GM23338 (cell line): ENCODE data around the gene GRM4.
A peak's percentile ranks its signal among the peaks of the same experiment; 100 is the strongest.

Experiments used
- POLR2AphosphoS5 ChIP-seq: IDR thresholded peaks from 2 replicates; pipeline ENCODE4 v1.6.1; 2016; ENCODE audit warnings: antibody characterized with exemption, low read depth
- TF ChIP-seq, protein P1 (sequence below), 2 experiments: fragments of 200-600 bp in 1 of 2; sonication (generic) in 1 of 2; conservative IDR thresholded peaks; 2 replicates each; pipeline versions ENCODE4 v1.5.1 to v1.6.1; 2016 to 2017; ENCODE audit warnings: antibody characterized with exemption in 2 of 2, low read depth in 2 of 2, mild to moderate bottlenecking in 2 of 2, moderate library complexity in 1 of 2
- TF ChIP-seq, protein P2 (sequence below): IDR thresholded peaks from one replicate; pipeline ENCODE4 v1.6.1; 2018; ENCODE audit warnings: antibody characterized with exemption; ENCODE audit not compliant: unreplicated experiment

DNA sequence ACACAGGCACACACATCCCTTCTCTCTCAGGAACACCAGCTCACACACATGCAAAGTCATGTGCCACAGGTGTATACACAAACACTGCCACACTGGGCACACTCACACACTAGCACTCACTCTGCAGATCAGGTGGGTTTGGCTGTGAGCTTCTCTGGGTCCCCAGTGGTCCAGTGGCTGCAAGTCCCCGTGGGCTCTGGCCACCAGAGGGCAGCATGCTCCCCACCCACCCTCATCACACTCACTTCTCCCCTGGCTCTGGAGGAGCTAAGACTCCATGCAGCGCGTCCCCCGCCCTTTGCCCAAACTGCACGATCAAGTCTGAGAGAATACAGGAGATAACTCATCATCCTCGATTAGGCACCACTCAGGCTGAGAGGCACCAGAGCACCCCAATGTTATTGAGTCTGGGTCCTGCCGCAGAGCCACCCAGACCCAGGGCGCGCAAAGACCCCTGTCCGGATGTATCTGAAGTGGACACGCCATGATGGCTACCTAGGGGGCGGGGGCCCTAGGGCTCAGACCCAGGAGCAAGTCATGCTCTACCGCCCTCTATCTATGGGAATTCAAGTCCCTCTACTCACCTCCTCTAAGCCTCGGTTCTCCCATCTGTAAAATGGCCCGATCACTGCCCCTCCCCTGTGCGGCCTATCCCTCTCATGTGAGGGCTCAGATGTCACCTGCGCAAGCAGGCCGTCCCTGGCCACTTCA, 90.5 kb downstream of the GRM4 start:
- TF ChIP-seq, protein P1, sequence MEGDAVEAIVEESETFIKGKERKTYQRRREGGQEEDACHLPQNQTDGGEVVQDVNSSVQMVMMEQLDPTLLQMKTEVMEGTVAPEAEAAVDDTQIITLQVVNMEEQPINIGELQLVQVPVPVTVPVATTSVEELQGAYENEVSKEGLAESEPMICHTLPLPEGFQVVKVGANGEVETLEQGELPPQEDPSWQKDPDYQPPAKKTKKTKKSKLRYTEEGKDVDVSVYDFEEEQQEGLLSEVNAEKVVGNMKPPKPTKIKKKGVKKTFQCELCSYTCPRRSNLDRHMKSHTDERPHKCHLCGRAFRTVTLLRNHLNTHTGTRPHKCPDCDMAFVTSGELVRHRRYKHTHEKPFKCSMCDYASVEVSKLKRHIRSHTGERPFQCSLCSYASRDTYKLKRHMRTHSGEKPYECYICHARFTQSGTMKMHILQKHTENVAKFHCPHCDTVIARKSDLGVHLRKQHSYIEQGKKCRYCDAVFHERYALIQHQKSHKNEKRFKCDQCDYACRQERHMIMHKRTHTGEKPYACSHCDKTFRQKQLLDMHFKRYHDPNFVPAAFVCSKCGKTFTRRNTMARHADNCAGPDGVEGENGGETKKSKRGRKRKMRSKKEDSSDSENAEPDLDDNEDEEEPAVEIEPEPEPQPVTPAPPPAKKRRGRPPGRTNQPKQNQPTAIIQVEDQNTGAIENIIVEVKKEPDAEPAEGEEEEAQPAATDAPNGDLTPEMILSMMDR (conservative IDR thresholded peaks at IDR 0.05; ENCODE audit: low read depth in 2 of 2), result peak; percentile 77 to 91
- TF ChIP-seq, protein P2, sequence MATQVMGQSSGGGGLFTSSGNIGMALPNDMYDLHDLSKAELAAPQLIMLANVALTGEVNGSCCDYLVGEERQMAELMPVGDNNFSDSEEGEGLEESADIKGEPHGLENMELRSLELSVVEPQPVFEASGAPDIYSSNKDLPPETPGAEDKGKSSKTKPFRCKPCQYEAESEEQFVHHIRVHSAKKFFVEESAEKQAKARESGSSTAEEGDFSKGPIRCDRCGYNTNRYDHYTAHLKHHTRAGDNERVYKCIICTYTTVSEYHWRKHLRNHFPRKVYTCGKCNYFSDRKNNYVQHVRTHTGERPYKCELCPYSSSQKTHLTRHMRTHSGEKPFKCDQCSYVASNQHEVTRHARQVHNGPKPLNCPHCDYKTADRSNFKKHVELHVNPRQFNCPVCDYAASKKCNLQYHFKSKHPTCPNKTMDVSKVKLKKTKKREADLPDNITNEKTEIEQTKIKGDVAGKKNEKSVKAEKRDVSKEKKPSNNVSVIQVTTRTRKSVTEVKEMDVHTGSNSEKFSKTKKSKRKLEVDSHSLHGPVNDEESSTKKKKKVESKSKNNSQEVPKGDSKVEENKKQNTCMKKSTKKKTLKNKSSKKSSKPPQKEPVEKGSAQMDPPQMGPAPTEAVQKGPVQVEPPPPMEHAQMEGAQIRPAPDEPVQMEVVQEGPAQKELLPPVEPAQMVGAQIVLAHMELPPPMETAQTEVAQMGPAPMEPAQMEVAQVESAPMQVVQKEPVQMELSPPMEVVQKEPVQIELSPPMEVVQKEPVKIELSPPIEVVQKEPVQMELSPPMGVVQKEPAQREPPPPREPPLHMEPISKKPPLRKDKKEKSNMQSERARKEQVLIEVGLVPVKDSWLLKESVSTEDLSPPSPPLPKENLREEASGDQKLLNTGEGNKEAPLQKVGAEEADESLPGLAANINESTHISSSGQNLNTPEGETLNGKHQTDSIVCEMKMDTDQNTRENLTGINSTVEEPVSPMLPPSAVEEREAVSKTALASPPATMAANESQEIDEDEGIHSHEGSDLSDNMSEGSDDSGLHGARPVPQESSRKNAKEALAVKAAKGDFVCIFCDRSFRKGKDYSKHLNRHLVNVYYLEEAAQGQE, result no peak
- TF ChIP-seq POLR2AphosphoS5, result no peak
